B cell (primary cell): ENCODE results near the gene RAD51B. TPM values are rescaled to one million over a fixed set of nuclear protein-coding genes. Genes with fewer than 3 reads are reported as not detected.

Experiments used
- ATAC-seq: fragments of 200-7000 bp; cut with Tn5 transposase; one replicate; pipeline ENCODE4 v1.10.0; 2021; ENCODE audit warnings: low read depth, mild to moderate bottlenecking, moderate number of reproducible peaks, moderate library complexity
- CTCF ChIA-PET: fragments of 350-600 bp; sonication (Branson Sonifier 250); formaldehyde crosslinking; loops from one replicate; lab custom pipeline; 2021; ENCODE audit warnings: antibody characterized with exemption, inconsistent platforms; lab: Charles Lee
- POLR2A ChIA-PET: fragments of 350-600 bp; sonication (Branson Sonifier 250); formaldehyde crosslinking; loops from one replicate; lab custom pipeline; 2021; ENCODE audit warnings: antibody characterized with exemption; lab: Charles Lee
- DNase-seq: peaks from one replicate; pipeline ENCODE4 v3.0.0; 2013
- H2AFZ ChIP-seq: 2 replicates; pipeline ENCODE4 v1.6.1; 2012; ENCODE audit warnings: mild to moderate bottlenecking, low read depth, low read length; ENCODE audit not compliant: insufficient read depth, poor library complexity, severe bottlenecking
- H3K27ac ChIP-seq, 2 donors: 1 replicate in 1 of 2; 2 replicates in 1 of 2; pipeline ENCODE4 v1.5.1; 2012 to 2013; ENCODE audit warnings: low read length in 2 of 2, mild to moderate bottlenecking in 2 of 2, moderate library complexity in 1 of 2
- H3K27me3 ChIP-seq, 4 experiments: fragments of 200-600 bp in 1 of 4; sonication (generic) in 1 of 4; replicated peaks in 1 of 4; 1 replicate in 2 of 4; 2 replicates in 2 of 4; pipeline versions ENCODE4 v1.6.1 to v1.7.0; 2013 to 2016; ENCODE audit warnings: low read length in 3 of 4, mild to moderate bottlenecking in 2 of 4, mixed read lengths in 1 of 4, moderate library complexity in 1 of 4; ENCODE audit not compliant: insufficient read depth in 4 of 4, control insufficient read depth in 3 of 4; ENCODE audit errors: control extremely low read depth in 1 of 4
- H3K36me3 ChIP-seq, 2 experiments: replicated peaks in 1 of 2; 1 replicate in 1 of 2; 2 replicates in 1 of 2; pipeline versions ENCODE4 v1.6.1 to v1.7.1; 2013; ENCODE audit warnings: low read length in 1 of 2; ENCODE audit not compliant: insufficient read depth in 2 of 2, control insufficient read depth in 1 of 2; ENCODE audit errors: control extremely low read depth in 1 of 2, extremely low read depth in 1 of 2
- H3K4me1 ChIP-seq, 2 donors: fragments of 200-600 bp in 1 of 2; sonication (generic) in 1 of 2; 1 replicate in 1 of 2; 2 replicates in 1 of 2; pipeline versions ENCODE4 v1.5.1 to v1.6.1; 2013 to 2017; ENCODE audit warnings: low read length in 2 of 2; ENCODE audit not compliant: control insufficient read depth in 2 of 2, insufficient read depth in 2 of 2
- H3K4me2 ChIP-seq: replicated peaks from 2 replicates; pipeline ENCODE3; 2012; ENCODE audit warnings: mild to moderate bottlenecking, low read depth, low read length; ENCODE audit not compliant: poor library complexity, severe bottlenecking
- H3K4me3 ChIP-seq, 5 experiments: fragments of 200-600 bp in 1 of 5; sonication (generic) in 1 of 5; 1 replicate in 3 of 5; 2 replicates in 2 of 5; pipeline versions ENCODE4 v1.5.1 to v1.7.0; 2011 to 2016; ENCODE audit warnings: low read length in 4 of 5, mild to moderate bottlenecking in 4 of 5, low read depth in 2 of 5, control low read depth in 1 of 5, moderate library complexity in 1 of 5; ENCODE audit not compliant: insufficient read depth in 1 of 5; ENCODE audit errors: control extremely low read depth in 1 of 5, extremely low read depth in 1 of 5
- H3K79me2 ChIP-seq: fragments of 200-600 bp; sonication (generic); one replicate; pipeline ENCODE4 v1.6.0; 2016; ENCODE audit warnings: low read length; ENCODE audit not compliant: control insufficient read depth, insufficient read depth
- H3K9ac ChIP-seq: fragments of 200-600 bp; sonication (generic); 2 replicates; pipeline ENCODE4 v1.6.1; 2017; ENCODE audit warnings: mild to moderate bottlenecking, low read length, moderate library complexity
- H3K9me3 ChIP-seq, 3 donors: one replicate each; pipeline versions ENCODE4 v1.6.1 to v1.7.1; 2013; ENCODE audit warnings: low read length in 2 of 3; ENCODE audit not compliant: control insufficient read depth in 2 of 3, insufficient read depth in 1 of 3; ENCODE audit errors: control extremely low read depth in 1 of 3
- H4K20me1 ChIP-seq: 2 replicates; pipeline ENCODE4 v1.6.0; 2012; ENCODE audit warnings: mild to moderate bottlenecking, low read length; ENCODE audit not compliant: insufficient read depth, control insufficient read depth, poor library complexity, severe bottlenecking
- H3K27ac Mint-ChIP-seq: one replicate; pipeline ENCODE4 v1.8.0; 2021; ENCODE audit warnings: mixed read lengths
- H3K27me3 Mint-ChIP-seq: one replicate; pipeline ENCODE4 v1.8.0; 2021; ENCODE audit warnings: mixed read lengths
- H3K4me1 Mint-ChIP-seq: one replicate; pipeline ENCODE4 v1.8.0; 2021; ENCODE audit warnings: mixed read lengths
- H3K4me3 Mint-ChIP-seq: one replicate; pipeline ENCODE4 v1.8.0; 2021; ENCODE audit warnings: mixed read lengths
- H3K9me3 Mint-ChIP-seq: one replicate; pipeline ENCODE4 v1.8.0; 2022; ENCODE audit warnings: mixed read lengths; ENCODE audit not compliant: insufficient read depth
- CTCF ChIP-seq: fragments of 200-600 bp; IDR thresholded peaks from one replicate; pipeline ENCODE4 v1.8.0; 2022; ENCODE audit warnings: antibody characterized with exemption, mild to moderate bottlenecking
- EZH2 ChIP-seq: IDR thresholded peaks from 2 replicates; pipeline ENCODE4 v1.6.1; 2012; ENCODE audit warnings: borderline replicate concordance, low read depth, mild to moderate bottlenecking, moderate library complexity, low read length; ENCODE audit not compliant: insufficient read depth, poor library complexity, severe bottlenecking
- WGBS: methylation state at CpG from one replicate; pipeline ENCODE4 v1.1.5; 2013; ENCODE audit warnings: missing lambda C conversion rate; ENCODE audit not compliant: insufficient coverage; 5-methylcytosine and 5-hydroxymethylcytosine counted together
- intact Hi-C: fragments of 100-400 bp; cut with micrococcal nuclease; formaldehyde crosslinking; loops from one replicate; pipeline ENCODE4 v1.10.0; 2022
- polyA plus RNA-seq: library from polyadenylated mRNA; depleted of rRNA; stranded (reverse); fragments of >200 nt; gene quantifications from 2 replicates; pipeline ENCODE4 v1.2.3, GENCODE V29; 2012
- total RNA-seq, 2 donors: library from RNA; stranded (reverse); fragments of 120-200 nt in 1 of 2; gene quantifications; 1 replicate in 1 of 2; 2 replicates in 1 of 2; pipeline versions ENCODE4 v1.2.3 to v1.2.4, GENCODE V29; 2013 to 2022

RAD51B gene
- total and polyA plus RNA-seq, 2 donors (not counting 1 experiment from before 2014, with no cell fraction given) = 6.5 to 60.6 TPM

GRCh38 chr14:68039593-68039992 is 220.0 kb downstream of the RAD51B start:
- Histone ChIP-seq H3K4me3 (no peak overlapping the region), H3K27me3 (no peaks in the 10 kb centered on the region), H3K27ac (no peak overlapping the region), H2AFZ (no peak overlapping the region), H3K4me1 (no peaks in the 10 kb centered on the region), H3K9me3 (no peaks in the 10 kb centered on the region), H3K9ac (no peak overlapping the region), H3K36me3 (no peaks in the 10 kb centered on the region), H3K4me2 (no peak overlapping the region), H4K20me1 (no peaks in the 10 kb centered on the region), H3K79me2 (no peaks in the 10 kb centered on the region)
- Mint-ChIP-seq H3K4me3 (no peak overlapping the region), H3K27ac (no peak overlapping the region), H3K4me1 (peaks cover 11% of the 10 kb centered on the region), H3K9me3 (no peaks in the 10 kb centered on the region), H3K27me3 (no peaks in the 10 kb centered on the region)
- no peak for DNase-seq
- no peak for TF ChIP-seq EZH2
- no peak for TF ChIP-seq CTCF
- no peak for ATAC-seq
- POLR2A ChIA-PET = no interaction called here
- intact Hi-C loops = no loop called here
- CTCF ChIA-PET = interaction anchor here (1.2 kb wide), 1 partner anchor 10 kb away, joined by 3 read pairs; no protein-coding TSS in a partner anchor

DNA sequence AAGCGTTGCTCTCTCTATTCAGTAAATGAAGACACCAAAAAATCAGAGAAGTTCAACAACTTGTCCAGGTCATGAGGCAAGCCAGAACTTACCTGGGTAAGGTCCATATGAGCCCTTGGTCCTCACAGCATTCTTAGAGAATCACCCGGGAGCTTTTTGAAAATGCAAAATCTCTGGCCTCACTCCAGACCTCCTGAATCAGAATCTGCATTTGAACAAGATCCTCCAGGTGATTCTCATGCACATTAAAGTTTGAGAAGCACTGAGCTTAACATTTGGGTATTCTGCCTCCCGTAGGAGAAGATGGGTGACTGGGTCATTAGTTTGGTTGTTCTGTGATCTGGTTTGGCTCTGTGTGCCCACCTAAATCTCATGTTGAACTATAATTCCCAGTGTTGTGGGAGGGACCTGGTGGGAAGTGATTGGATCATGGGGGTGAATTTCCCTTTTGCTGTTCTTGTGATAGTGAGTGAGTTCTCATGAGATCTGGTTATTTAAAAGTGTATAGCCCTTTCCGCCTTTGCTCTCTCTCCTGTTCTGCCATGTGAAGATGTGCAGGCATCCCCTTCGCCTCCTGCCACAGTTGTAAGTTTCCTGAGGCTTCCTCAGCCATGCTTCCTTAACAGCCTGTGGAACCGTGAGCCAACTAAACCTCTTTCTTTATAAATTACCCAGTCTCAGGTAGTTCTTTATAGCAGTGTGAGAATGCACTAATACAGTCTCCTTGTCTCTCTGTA is 221.2 kb downstream of the RAD51B start:
- no peak for TF ChIP-seq EZH2
- no peak for TF ChIP-seq CTCF
- POLR2A ChIA-PET = no interaction called here
- Mint-ChIP-seq H3K27ac (no peak overlapping the region), H3K4me1 (peaks cover 11% of the 10 kb centered on the region), H3K9me3 (no peaks in the 10 kb centered on the region), H3K4me3 (no peak overlapping the region), H3K27me3 (no peaks in the 10 kb centered on the region)
- Histone ChIP-seq H4K20me1 (no peaks in the 10 kb centered on the region), H3K4me3 (no peak overlapping the region), H3K9ac (no peak overlapping the region), H3K79me2 (no peaks in the 10 kb centered on the region), H3K27me3 (no peaks in the 10 kb centered on the region), H3K9me3 (no peaks in the 10 kb centered on the region), H3K27ac (no peak overlapping the region), H3K36me3 (no peaks in the 10 kb centered on the region), H3K4me1 (no peaks in the 10 kb centered on the region), H2AFZ (no peak overlapping the region), H3K4me2 (no peak overlapping the region)
- intact Hi-C loops = no loop called here
- no peak for ATAC-seq
- 98% methylated on average over 5 of the region's 6 CpGs for WGBS
- no peak for DNase-seq
- CTCF ChIA-PET = no interaction called here
